ENCODE measurements around the gene FCHO1.
A peak's percentile ranks its signal among the peaks of the same experiment; 100 is the strongest.
"Not testable (repeated sequence)": the region's sequence is repeated elsewhere in the genome, so short reads cannot be mapped to it uniquely, and the experiment has no call there.

FCHO1 gene

GRCh38 chr19:17796013-17796837, 44.9 kb downstream of the FCHO1 start:
- DNase-seq: no peak

- no peak for DNase-seq
Observed at GRCh38 chr19:17796838-17797423, 45.7 kb downstream of the FCHO1 start.

GRCh38 chr19:17797424-17798201, 46.3 kb downstream of the FCHO1 start:
- peak; percentile 79 to 84 for DNase-seq

- DNase-seq: not testable (repeated sequence)
Observed at GRCh38 chr19:17798599-17798998, 47.3 kb downstream of the FCHO1 start.

- DNase-seq: no peak
Observed at GRCh38 chr19:17802137-17802858, 51.0 kb downstream of the FCHO1 start.

GRCh38 chr19:17803264-17803896, 52.1 kb downstream of the FCHO1 start:
- DNase-seq: no peak

GRCh38 chr19:17805427-17805826, 54.1 kb downstream of the FCHO1 start:
- no peak for DNase-seq

- no peak for DNase-seq
Observed at GRCh38 chr19:17806945-17807344, 55.7 kb downstream of the FCHO1 start.

- no peak for DNase-seq
Observed at GRCh38 chr19:17807731-17808316, 56.5 kb downstream of the FCHO1 start.

- DNase-seq: no peak
Observed at GRCh38 chr19:17811103-17811502, 59.8 kb downstream of the FCHO1 start.

GRCh38 chr19:17811681-17812080, 60.4 kb downstream of the FCHO1 start:
- DNase-seq: no peak

GRCh38 chr19:17812099-17812498, 60.8 kb downstream of the FCHO1 start:
- DNase-seq: no peak

- no peak for DNase-seq
Observed at GRCh38 chr19:17817668-17818363, 66.5 kb downstream of the FCHO1 start.

- no peak for DNase-seq
Observed at GRCh38 chr19:17821190-17821589, 69.9 kb downstream of the FCHO1 start, which contains the start of gene INSL3. Gene INSL3, minus strand, starts transcription at chr19:17821519. Its CDS starts 13 bp downstream, at chr19:17821506.

- no peak for DNase-seq
Observed at GRCh38 chr19:17824339-17824738, 73.1 kb downstream of the FCHO1 start.

- DNase-seq: no peak
Observed at GRCh38 chr19:17826508-17827056, 75.3 kb downstream of the FCHO1 start.

- DNase-seq: no peak
Observed at GRCh38 chr19:17829855-17830566, 78.7 kb downstream of the FCHO1 start.

- no peak for DNase-seq
Observed at GRCh38 chr19:17830567-17831418, 79.5 kb downstream of the FCHO1 start.

GRCh38 chr19:17831419-17831888, 80.2 kb downstream of the FCHO1 start:
- no peak for DNase-seq

Data from SW 1271 (cell line).